GM21619 (cell line): ENCODE results near the gene RPTOR.

Experiments used
- ATAC-seq: cut with Tn5 transposase; IDR thresholded peaks from one replicate; pipeline ENCODE4 v1.9.1; 2021; ENCODE audit not compliant: unreplicated experiment

RPTOR gene

GRCh38 chr17:80709090-80709695, 164.6 kb downstream of the RPTOR start:
- no peak for ATAC-seq

DNA sequence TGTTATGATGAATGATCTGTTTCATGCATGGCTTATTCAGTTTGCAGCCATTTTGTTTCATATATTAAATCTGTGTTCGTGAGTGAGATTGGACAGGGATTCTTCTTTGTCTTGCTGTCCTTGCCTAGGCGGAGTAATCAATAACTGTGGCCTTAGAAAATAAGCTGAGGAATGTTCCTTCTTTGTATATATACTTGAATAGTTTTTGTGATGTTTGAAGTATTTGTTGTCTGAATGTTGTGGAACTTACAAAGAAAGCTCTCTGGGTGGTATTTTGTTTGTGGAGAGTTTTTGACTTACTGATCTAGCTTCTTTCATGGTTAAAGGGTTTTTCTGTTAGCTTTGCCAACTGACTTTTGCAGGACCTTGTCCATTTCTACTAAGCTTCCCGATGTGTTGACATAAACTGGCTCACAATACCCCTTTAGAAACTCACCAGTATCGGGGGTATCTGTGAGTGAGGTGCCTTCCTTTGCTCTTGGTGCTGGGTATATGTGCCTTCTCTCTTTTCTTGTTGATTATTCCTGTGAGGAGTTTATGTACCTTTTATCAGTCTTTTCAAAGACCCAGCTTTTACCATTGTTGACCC, 166.2 kb downstream of the RPTOR start:
- no peak for ATAC-seq

DNA sequence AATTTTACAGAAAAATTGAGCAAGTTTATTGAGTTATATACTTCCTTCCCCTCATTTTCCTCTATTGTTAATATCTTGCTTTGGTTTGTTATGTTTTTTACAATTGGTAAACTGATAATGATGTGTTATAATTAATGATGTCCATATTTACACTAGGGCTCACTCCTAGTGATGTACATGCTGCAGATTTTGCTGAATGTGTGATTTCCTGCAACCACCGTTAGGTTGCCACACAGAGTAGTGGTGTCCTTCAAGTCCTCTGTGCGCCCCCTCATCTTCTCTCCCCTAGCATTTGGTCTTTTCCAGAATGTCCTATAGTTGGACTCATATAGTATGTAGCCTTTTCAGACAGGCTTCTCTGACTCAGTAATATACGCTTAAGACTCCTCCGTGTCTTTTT, 167.5 kb downstream of the RPTOR start:
- no peak for ATAC-seq

DNA sequence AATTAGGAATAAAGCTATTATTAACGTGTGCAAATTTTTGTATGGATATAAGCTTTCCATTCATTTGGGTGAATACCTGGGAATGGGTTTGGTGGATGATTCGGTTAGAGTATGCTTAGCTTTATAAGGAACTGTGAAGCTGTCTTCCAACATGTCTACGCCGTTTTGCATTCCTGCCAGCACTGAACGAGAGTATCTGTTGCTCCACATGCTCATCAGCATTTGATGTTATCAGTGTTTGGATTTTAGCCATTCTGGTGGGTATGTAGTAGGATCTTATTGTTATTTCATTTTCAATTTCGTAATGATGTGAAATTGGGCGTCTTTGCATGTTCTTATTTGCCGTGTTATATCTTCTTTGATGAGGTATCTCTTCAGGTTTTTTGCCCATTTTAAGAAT, 168.0 kb downstream of the RPTOR start:
- no peak for ATAC-seq

GRCh38 chr17:80716986-80717719, 172.5 kb downstream of the RPTOR start:
- no peak for ATAC-seq

- no peak for ATAC-seq
Measured at GRCh38 chr17:80717720-80718083, 173.1 kb downstream of the RPTOR start.

DNA sequence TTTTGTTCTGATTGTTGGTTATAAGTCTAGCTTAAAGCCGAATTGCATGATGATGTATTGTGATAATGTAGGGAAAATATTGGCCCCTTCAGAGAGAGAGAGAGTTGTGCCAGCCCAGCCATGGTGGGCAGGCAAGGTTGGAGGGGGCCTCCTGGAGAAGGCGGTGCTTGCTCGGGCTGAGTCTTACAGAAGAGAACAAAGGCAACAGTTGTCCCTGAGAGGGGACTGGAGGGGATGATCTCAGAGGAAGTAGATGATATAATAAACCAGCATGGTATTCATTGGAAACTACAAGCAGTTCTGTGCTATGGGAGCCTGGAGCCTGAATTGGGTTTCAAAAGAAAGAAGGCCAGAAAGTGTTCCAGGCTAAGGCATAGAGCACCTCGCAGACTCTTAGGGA, 173.8 kb downstream of the RPTOR start:
- no peak for ATAC-seq

DNA sequence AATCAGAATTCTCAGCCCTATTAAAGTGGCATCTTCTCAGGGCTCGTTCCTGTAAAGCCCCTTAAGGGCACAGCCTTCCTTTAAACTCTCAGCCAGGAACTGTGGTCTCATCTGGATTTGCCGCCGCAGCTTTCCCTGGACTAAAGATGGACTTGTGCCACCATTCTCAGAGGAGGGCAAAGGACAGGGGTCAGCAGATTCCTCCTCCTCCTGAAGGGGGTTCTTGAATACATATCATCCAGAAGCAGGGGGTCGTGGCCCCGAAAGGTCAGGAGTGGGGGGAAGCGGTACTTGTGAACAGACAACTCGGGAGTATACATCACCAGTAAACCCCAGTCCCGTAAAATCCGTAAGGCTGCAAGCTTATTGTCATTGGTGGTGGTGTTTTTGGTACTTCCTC, 174.8 kb downstream of the RPTOR start:
- ATAC-seq: no peak

DNA sequence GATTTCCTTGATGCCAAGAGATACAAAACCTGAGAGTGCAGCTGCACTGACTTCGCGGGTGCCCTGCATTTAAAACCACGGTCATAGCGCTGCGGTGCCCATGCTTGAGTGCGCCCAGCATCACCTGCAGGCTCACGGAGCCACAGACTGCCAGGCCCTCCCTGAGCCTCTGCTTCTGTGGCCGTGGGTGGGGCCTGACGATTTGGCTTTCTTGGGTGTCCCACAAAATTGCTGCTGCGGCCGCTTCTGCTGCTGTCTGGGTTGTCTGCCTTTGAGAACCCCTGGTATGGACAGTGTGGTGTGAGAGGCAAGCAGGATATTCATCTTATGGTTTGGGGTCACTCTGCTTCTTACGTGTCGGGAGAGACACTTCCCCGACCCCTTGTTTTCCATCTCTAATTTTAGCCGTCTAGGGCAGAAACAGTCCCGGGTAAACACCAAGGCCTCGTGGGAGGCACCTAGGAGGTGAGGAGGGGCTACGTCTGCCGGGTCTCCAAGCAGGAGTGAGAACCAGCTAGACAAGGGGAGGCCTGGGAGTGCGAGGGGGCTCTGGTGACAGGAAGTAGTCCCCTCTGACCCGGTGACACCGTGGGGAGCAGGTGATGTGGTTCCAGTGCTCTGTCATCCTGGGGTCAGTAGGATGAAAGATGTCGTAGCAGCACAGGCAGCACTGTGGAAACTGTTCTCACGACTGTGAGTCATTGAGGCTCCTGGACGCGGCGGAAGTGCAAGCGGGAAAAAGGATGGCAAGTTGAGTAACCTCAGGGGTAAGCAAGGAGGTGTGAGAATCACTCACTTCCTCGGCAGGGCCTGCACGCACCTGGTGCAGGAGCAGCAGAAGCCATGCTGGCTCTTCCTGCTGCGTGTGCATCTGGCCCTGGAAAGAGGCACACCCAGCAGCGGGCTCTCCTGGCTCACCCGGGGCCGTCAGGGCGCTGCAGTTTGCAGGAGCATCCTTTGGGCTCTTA, 176.3 kb downstream of the RPTOR start:
- ATAC-seq: no peak

- ATAC-seq: no peak
Measured at GRCh38 chr17:80722661-80723060, 178.0 kb downstream of the RPTOR start.

DNA sequence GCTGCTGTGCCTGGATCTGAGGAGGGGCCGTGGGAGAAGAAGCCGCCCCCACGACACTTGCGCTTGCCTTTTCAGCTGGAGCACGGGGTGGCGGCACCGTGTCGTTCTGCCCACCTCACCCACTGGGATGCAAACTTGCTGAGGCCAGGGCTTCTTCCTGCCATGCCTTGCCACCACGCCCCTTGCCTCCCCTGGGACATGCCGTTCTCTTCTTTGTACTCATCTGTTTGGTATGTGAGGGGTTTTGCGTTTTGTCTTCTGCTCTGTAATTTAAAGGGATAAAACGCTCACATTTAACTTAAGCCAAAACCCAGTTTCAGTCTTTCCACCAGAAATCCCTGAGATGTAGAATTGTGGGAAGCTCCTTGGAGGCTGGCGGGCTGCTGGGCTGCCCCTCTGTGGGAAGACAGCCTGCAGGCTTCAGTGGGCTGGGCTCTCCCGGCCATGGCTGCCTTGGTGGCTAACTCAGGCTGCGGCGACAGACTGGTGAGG, 180.2 kb downstream of the RPTOR start:
- no peak for ATAC-seq

- ATAC-seq: no peak
Measured at GRCh38 chr17:80725517-80725916, 180.9 kb downstream of the RPTOR start.

DNA sequence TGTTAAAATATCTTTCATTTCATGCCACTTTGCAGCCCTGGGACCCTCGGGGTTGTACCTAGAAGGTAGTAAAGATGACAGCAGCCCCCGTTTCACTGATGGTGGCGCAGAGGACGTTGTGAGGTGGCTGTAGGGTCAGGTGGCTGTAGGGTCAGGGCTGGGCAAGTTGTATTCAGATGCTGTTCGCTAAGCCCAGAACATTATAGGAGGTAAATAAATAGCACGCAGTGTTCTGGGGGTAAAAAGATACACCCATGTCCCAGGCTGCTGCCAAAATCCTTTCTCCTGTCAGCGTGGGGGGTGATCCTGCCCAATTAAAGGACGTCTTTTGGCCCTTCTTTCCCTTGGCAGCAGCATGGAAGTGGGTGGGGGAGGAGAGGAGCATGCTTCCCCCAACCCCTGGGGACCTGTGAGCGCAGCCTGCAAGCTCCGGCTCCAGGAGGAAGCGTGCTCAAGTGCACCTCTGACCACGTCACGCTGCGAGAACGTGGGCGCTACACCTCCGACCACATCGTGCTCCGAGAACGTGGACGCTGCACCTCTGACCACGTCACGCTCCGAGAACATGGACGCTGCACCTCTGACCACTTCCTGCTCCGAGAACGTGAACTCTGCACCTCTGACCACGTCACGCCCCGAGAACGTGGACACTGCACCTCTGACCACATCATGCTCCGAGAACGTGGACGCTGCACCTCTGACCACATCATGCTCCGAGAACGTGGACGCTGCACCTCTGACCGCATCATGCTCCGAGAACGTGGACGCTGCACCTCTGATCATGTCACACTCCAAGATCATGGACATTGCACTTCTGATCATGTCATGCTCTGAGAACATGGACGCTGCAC, 182.1 kb downstream of the RPTOR start:
- ATAC-seq: no peak

GRCh38 chr17:80727409-80727755, 182.7 kb downstream of the RPTOR start:
- ATAC-seq: no peak

- ATAC-seq: no peak
Measured at GRCh38 chr17:80729016-80729415, 184.4 kb downstream of the RPTOR start.

- ATAC-seq: no peak
Measured at GRCh38 chr17:80729761-80730160, 185.1 kb downstream of the RPTOR start.

DNA sequence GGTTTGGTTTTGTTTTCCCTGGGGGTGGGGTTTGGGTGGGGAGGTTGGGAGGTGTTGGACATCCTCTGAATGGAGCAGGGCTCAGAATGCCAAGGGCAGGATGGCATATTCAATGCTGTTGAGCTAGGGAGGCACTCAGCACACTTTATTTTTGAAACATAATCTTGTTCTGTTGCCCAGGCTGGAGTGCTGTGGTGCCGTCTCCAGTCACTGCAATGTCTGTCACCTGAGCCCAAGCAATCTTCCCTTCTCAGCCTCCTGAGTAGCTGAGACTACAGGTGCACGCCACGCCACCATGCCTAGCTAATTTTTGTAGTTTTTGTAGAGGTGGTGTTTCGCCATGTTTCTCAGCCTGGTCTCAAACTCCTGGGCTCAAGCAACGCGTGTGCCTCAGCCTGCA, 186.1 kb downstream of the RPTOR start:
- no peak for ATAC-seq

DNA sequence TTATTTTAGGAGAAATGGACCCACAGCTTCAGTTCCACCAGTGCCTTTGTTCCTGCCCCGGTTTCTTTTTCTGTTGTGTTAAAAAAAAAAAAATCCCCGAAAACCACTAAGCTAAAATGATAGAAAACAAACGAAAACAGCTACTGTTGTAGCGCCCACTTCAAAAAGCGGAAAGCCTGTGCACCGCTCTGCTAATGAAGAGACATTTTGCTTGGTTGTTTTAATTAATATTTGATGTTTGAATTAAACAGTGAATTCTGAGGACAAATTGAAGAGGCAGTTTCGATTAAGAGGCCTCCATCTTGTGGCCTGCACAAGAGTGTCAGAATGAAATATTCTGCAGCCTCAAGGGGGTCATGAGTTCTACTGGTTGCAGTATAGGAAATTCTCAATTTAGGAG, 186.7 kb downstream of the RPTOR start:
- ATAC-seq: no peak

DNA sequence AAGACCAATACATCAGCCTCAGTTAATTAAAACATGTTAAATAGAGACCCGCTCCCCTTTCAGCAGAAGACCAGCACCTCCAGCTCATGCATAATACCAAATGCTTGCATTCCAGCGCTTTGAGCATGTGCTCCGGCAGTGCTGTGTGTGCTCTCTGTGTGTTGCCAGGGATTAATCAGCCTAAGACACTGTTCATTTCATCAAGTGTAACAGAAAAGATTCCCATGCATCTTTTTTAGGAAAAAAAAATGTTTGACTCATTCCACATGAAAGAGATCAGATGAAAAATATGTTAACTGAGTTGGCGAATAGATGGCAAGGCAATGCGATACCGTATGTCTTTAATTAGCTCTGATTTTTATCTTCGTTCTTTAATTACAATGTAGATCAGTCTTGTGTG, 187.6 kb downstream of the RPTOR start:
- ATAC-seq: no peak
